CD4-positive, alpha-beta memory T cell (primary cell): ENCODE results near the gene NPFF. TPM values are rescaled to one million over a fixed set of nuclear protein-coding genes. Genes with fewer than 3 reads are reported as not detected.

ENCODE experiments used
- CTCF ChIA-PET: fragments of 350-600 bp; sonication (Branson Sonifier 250); formaldehyde crosslinking; loops from one replicate; lab custom pipeline; 2021; ENCODE audit warnings: inconsistent platforms; ENCODE audit not compliant: partially characterized antibody; lab: Charles Lee
- POLR2A ChIA-PET: fragments of 350-600 bp; sonication (Branson Sonifier 250); formaldehyde crosslinking; loops from one replicate; lab custom pipeline; 2021; ENCODE audit not compliant: partially characterized antibody; lab: Charles Lee
- DNase-seq, 5 donors: peaks; one replicate each; pipeline versions ENCODE4 v3.0.0 to v3.0.0-alpha.2; 2020 to 2022; ENCODE audit warnings: mixed read lengths in 1 of 5
- H3K27ac ChIP-seq: one replicate; pipeline ENCODE4 v1.7.0; 2013; ENCODE audit warnings: low read depth, low read length
- H3K27me3 ChIP-seq: 2 replicates; pipeline ENCODE4 v1.7.0; 2013; ENCODE audit warnings: mild to moderate bottlenecking, low read length, moderate library complexity; ENCODE audit not compliant: insufficient read depth
- H3K36me3 ChIP-seq: 2 replicates; pipeline ENCODE4 v1.7.0; 2013; ENCODE audit warnings: mild to moderate bottlenecking, low read length, moderate library complexity; ENCODE audit not compliant: insufficient read depth
- H3K4me1 ChIP-seq: 2 replicates; pipeline ENCODE4 v1.7.0; 2013; ENCODE audit warnings: mild to moderate bottlenecking, low read length, moderate library complexity; ENCODE audit not compliant: insufficient read depth
- H3K4me3 ChIP-seq, 2 donors: one replicate each; pipeline ENCODE4 v1.7.0; 2013; ENCODE audit warnings: low read length in 2 of 2, mild to moderate bottlenecking in 1 of 2
- H3K9me3 ChIP-seq, 2 donors: one replicate each; pipeline ENCODE4 v1.7.0; 2013; ENCODE audit warnings: low read length in 2 of 2, control low read depth in 1 of 2; ENCODE audit not compliant: control insufficient read depth in 1 of 2
- H3K27ac Mint-ChIP-seq, 7 donors: one replicate each; pipeline ENCODE4 v1.8.0; 2020 to 2021; ENCODE audit warnings: mixed read lengths in 7 of 7, mild to moderate bottlenecking in 6 of 7, inconsistent platforms in 3 of 7, moderate library complexity in 3 of 7
- H3K27me3 Mint-ChIP-seq, 2 donors: one replicate each; pipeline ENCODE4 v1.8.0; 2020 to 2021; ENCODE audit warnings: mixed read lengths in 2 of 2
- H3K36me3 Mint-ChIP-seq, 2 donors: one replicate each; pipeline ENCODE4 v1.8.0; 2020 to 2021; ENCODE audit warnings: mixed read lengths in 2 of 2, inconsistent platforms in 1 of 2, mild to moderate bottlenecking in 1 of 2
- H3K4me1 Mint-ChIP-seq, 4 donors: one replicate each; pipeline ENCODE4 v1.8.0; 2020 to 2021; ENCODE audit warnings: mixed read lengths in 4 of 4, mild to moderate bottlenecking in 1 of 4
- H3K4me3 Mint-ChIP-seq, 8 donors: one replicate each; pipeline ENCODE4 v1.8.0; 2020 to 2021; ENCODE audit warnings: mixed read lengths in 8 of 8, mild to moderate bottlenecking in 7 of 8, moderate library complexity in 6 of 8, inconsistent platforms in 3 of 8
- H3K9me3 Mint-ChIP-seq, 8 donors: one replicate each; pipeline ENCODE4 v1.8.0; 2020 to 2021; ENCODE audit warnings: mixed read lengths in 8 of 8, mild to moderate bottlenecking in 5 of 8, inconsistent platforms in 3 of 8, moderate library complexity in 1 of 8
- intact Hi-C: fragments of 100-400 bp; cut with micrococcal nuclease; formaldehyde crosslinking; loops from one replicate; pipeline ENCODE4 v1.15.1; 2023
- polyA plus RNA-seq, 2 donors: library from polyadenylated mRNA; unstranded; fragments of 300-500 nt; fragmentation: Illumina TruSeq; gene quantifications; one replicate each; pipeline ENCODE4 v1.2.3, GENCODE V29; 2021
- total RNA-seq, 2 experiments: library from RNA; stranded (reverse); gene quantifications; one replicate each; pipeline ENCODE4 v1.2.3, GENCODE V29; 2021

NPFF gene
- total and polyA plus RNA-seq, 4 experiments from 2014 or later = not detected

DNA sequence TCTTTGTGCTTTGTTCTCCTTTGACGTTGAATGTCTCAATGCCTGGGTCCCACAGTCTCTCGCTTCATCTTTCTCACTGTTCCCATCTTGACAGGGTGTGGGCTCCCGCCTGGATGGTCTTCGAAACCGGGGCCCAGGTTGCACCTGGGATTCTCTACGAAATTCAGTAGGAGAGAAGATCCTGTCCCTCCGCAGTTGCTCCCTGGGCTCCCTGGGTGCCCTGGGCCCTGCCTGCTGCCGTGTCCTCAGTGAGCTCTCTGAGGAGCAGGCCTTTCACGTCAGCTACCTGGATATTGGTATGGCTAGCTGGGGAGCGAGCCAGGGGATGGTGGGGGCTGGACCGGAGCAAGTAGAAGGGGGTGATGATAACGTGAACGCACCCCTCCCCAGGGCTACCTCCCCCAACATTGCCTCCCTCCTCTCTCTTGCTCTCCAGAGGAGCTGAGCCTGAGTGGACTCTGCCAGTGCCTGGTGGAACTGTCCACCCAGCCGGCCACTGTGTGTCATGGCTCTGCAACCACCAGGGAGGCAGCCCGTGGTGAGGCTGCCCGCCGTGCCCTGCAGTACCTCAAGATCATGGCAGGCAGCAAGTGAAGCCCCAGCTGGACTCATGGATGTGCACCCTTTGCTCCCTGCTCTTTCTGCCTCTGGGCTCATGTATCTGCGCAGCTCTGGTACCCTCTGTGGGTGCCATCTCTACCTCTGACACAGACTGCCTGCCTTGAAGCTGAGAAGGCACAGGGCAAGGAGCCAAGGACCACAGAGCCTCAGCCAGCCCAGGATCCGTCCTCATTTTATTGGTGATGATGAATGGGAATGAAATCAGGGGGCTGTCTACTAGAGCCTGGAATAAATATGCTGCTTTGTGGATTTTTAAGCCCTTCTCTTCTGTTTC lies 1.5 kb downstream of the NPFF start:
- H3K27ac ChIP-seq = no peak overlapping the region
- intact Hi-C loops = no loop called here
- POLR2A ChIA-PET = no interaction called here

DNA sequence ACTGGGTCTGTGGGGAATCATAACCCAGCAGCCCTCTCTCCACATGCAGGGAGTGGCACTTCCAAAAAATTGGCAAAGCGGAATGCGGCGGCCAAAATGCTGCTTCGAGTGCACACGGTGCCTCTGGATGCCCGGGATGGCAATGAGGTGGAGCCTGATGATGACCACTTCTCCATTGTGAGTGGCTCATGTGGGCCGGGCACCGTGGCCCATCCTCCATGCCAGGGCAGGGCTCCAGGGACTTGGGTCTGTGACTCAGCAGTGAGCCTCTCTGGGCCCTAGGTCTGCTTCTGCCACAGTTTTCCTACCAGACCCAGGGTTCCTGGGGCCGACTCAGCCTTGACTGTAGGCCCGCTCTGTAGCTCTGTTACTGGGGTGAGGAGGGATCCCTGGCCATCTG lies 2.2 kb downstream of the NPFF start:
- H3K27ac Mint-ChIP-seq = peak overlapping the region in 2 of 7 donors; percentile 6 to 63
- CTCF ChIA-PET = interaction anchor here (1.5 to 2.9 kb wide), 3 partner anchors 31 to 181 kb away, joined by 4 to 13 read pairs (median 4); no protein-coding TSS in a partner anchor
- H3K9me3 ChIP-seq = no peaks in the 10 kb centered on the region
- no peak for DNase-seq
- H3K27me3 Mint-ChIP-seq = no peaks in the 10 kb centered on the region
- H3K9me3 Mint-ChIP-seq = peaks cover 0 to 4% (median 0%) of the 10 kb centered on the region in 8 donors
- H3K36me3 Mint-ChIP-seq = peaks cover 3 to 31% of the 10 kb centered on the region in 2 donors
- peaks cover 25% of the 10 kb centered on the region for H3K4me1 ChIP-seq
- H3K4me3 ChIP-seq = no peak overlapping the region
- H3K36me3 ChIP-seq = no peaks in the 10 kb centered on the region
- no peaks in the 10 kb centered on the region for H3K27me3 ChIP-seq
- no peak overlapping the region for H3K27ac ChIP-seq
- intact Hi-C loops = no loop called here
- no peak overlapping the region for H3K4me3 Mint-ChIP-seq
- peaks cover 9 to 34% (median 22%) of the 10 kb centered on the region in 4 donors for H3K4me1 Mint-ChIP-seq
- POLR2A ChIA-PET = interaction anchor here (1.3 kb wide), 1 partner anchor 11 kb away, joined by 4 read pairs; no protein-coding TSS in a partner anchor

More for the DNA sequence above, 1.5 kb downstream of the NPFF start:
- Mint-ChIP-seq H3K27ac (peak overlapping the region in 1 of 7 donors; percentile 64), H3K4me3 (no peak overlapping the region), H3K4me1 (peaks cover 8 to 32% (median 18%) of the 10 kb centered on the region in 4 donors), H3K27me3 (no peaks in the 10 kb centered on the region), H3K9me3 (peaks cover 0 to 4% (median 0%) of the 10 kb centered on the region in 8 donors), H3K36me3 (peaks cover 3 to 30% of the 10 kb centered on the region in 2 donors)
- no peak for DNase-seq
- peaks cover 21% of the 10 kb centered on the region for H3K4me1 ChIP-seq
- no peaks in the 10 kb centered on the region for H3K9me3 ChIP-seq
- H3K4me3 ChIP-seq = no peak overlapping the region
- H3K36me3 ChIP-seq = no peaks in the 10 kb centered on the region
- no peaks in the 10 kb centered on the region for H3K27me3 ChIP-seq
- CTCF ChIA-PET = interaction anchor here (1.0 to 2.9 kb wide), 3 partner anchors 124 to 182 kb away, joined by 3 to 13 read pairs (median 4); no protein-coding TSS in a partner anchor

DNA sequence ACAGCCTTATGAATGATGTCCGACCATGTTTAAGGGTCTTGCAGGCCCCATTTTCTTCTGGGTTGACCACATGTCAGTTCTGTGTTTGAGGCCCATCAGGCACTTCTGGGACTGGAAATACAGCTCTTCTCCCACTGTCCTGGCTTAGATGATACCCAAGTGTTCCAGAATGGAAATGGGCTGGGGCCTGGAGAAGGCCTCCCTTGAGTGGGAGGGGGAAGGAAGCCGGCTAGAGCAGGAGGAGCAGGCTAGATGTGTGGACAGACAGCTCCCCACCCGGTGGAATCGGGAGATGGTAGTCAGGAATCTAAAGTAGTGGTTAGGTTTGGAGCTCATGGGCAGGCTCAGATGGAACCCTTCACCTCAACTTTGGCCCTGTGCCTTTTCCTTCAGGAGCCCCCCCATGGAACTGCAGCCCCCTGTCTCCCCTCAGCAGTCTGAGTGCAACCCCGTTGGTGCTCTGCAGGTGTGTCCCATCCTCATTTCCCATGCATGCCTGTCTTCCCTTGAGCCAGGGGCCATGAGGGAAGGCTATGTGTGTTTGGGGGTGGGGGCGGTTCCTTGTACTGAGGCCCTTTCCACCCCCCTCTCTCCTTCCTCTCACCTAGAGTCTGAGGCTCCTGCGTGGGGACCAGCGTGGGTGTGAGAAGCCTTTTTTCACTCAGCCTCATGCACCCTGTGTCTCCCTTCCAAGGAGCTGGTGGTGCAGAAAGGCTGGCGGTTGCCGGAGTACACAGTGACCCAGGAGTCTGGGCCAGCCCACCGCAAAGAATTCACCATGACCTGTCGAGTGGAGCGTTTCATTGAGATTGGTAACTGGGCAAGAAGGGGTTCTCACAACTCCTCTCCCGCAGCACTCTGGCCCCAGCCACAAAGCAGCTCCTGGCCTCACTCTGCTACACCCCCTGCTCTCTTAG lies 3.0 kb downstream of the NPFF start:
- Histone ChIP-seq H3K27ac (no peak overlapping the region), H3K9me3 (no peaks in the 10 kb centered on the region), H3K27me3 (no peaks in the 10 kb centered on the region), H3K4me1 (peaks cover 30% of the 10 kb centered on the region), H3K4me3 (no peak overlapping the region), H3K36me3 (no peaks in the 10 kb centered on the region)
- no peak overlapping the region for H3K4me3 Mint-ChIP-seq
- peaks cover 0 to 4% (median 0%) of the 10 kb centered on the region in 8 donors for H3K9me3 Mint-ChIP-seq
- POLR2A ChIA-PET = interaction anchor here (1.3 kb wide), 1 partner anchor 11 kb away, joined by 4 read pairs; no protein-coding TSS in a partner anchor
- H3K27me3 Mint-ChIP-seq = no peaks in the 10 kb centered on the region
- CTCF ChIA-PET = interaction anchor here (1.2 to 2.9 kb wide), 6 partner anchors 8 to 183 kb away, joined by 3 to 13 read pairs (median 4); partner anchors contain the start of gene AAAS
- peak overlapping the region in 3 of 7 donors; percentile 29 to 59 (median 46) for H3K27ac Mint-ChIP-seq
- H3K36me3 Mint-ChIP-seq = peaks cover 3 to 31% of the 10 kb centered on the region in 2 donors
- peaks cover 12 to 40% (median 28%) of the 10 kb centered on the region in 4 donors for H3K4me1 Mint-ChIP-seq
- intact Hi-C loops = no loop called here
- DNase-seq = no peak

DNA sequence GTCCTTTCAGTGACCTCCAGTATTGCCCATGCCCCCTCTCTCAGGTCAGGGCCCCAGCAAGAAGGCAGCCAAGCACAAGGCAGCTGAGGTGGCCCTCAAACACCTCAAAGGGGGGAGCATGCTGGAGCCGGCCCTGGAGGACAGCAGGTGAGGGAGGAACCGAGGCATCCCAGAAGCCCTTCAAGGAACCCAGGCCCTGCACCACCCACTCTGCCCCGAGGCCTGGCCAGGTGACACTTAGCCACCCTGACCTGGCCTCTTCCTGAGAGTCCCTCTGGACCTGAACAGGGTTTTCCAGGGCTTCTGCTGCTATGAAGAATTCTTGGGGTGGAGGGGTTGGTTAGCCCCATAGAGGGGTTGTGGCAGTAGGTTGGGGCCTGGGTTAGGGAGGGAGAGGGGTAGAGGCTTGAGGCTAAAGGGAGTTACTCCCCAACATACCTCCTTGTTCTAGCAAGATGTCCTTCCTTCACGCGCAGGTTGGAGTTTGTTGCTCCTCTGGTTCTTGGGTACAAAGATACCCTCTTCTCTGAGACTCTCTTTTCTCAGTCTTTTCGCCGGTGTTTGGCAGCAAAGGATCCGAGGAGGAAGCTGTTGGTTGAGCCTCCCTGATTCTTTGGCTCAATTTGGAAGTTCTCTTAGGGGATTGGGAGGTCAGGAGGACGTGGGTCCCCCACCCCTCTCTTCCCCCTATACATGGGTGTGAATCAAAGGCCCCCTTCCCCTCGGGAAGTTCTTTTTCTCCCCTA lies 4.1 kb downstream of the NPFF start:
- Mint-ChIP-seq H3K36me3 (peaks cover 3 to 31% of the 10 kb centered on the region in 2 donors), H3K4me3 (peak overlapping the region in 2 of 8 donors; percentile 40 to 61), H3K9me3 (peaks cover 0 to 4% (median 0%) of the 10 kb centered on the region in 8 donors), H3K27me3 (no peaks in the 10 kb centered on the region), H3K4me1 (peaks cover 17 to 45% (median 29%) of the 10 kb centered on the region in 4 donors), H3K27ac (peak overlapping the region in 5 of 7 donors; percentile 9 to 68 (median 31))
- ChIA-PET CTCF (interaction anchor here (1.2 to 2.9 kb wide), 5 partner anchors 9 to 182 kb away, joined by 3 to 13 read pairs (median 3); partner anchors contain the start of gene AAAS), POLR2A (interaction anchor here (6.2 to 7.2 kb wide), 2 partner anchors 62 to 181 kb away, joined by 54 to 75 read pairs; partner anchors contain the start of genes AAAS and PRR13)
- Histone ChIP-seq H3K36me3 (no peaks in the 10 kb centered on the region), H3K27me3 (no peaks in the 10 kb centered on the region), H3K9me3 (no peaks in the 10 kb centered on the region), H3K4me1 (peaks cover 30% of the 10 kb centered on the region), H3K4me3 (no peak overlapping the region), H3K27ac (no peak overlapping the region)
- DNase-seq = no peak
- intact Hi-C loops = no loop called here

DNA sequence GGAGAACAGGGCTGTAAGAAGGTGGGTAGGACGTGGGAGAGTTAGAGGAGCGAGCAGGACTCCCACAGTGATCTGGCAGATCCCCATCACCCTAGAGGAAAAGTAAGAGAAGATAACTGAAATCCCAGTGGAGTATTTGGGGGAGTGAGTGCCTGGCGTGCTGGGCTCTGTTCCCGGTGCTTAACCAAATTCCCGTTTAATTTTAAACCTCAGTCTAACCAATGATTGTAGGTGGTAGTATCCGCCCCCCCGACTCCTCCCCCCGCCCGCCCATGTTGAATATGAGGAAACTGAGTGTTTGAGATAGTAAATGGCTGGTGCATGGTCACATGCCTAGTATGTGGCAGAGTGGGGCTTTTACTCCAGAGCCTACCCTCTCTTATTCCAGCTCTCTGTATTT lies 5.0 kb downstream of the NPFF start:
- CTCF ChIA-PET = interaction anchor here (2.1 kb wide), 1 partner anchor 8 kb away, joined by 10 read pairs; no protein-coding TSS in a partner anchor
- intact Hi-C loops = no loop called here
- H3K4me1 Mint-ChIP-seq = peaks cover 17 to 52% (median 35%) of the 10 kb centered on the region in 4 donors

More for the DNA sequence above, 5.0 kb downstream of the NPFF start:
- DNase-seq = no peak
- H3K4me3 ChIP-seq = no peak overlapping the region
- Mint-ChIP-seq H3K9me3 (peaks cover 0 to 4% (median 0%) of the 10 kb centered on the region in 8 donors), H3K27ac (peak overlapping the region in 6 of 7 donors; percentile 36 to 100 (median 98)), H3K4me3 (peak overlapping the region in 5 of 8 donors; percentile 16 to 96 (median 92)), H3K27me3 (no peaks in the 10 kb centered on the region), H3K36me3 (peaks cover 3 to 30% of the 10 kb centered on the region in 2 donors)
- peaks cover 38% of the 10 kb centered on the region for H3K4me1 ChIP-seq
- peak overlapping the region; percentile 98 for H3K27ac ChIP-seq
- POLR2A ChIA-PET = interaction anchor here (3.6 to 7.2 kb wide), 3 partner anchors 61 to 282 kb away, joined by 19 to 75 read pairs (median 54); partner anchors contain the start of genes AAAS and PRR13
- H3K27me3 ChIP-seq = no peaks in the 10 kb centered on the region
- no peaks in the 10 kb centered on the region for H3K36me3 ChIP-seq
- no peaks in the 10 kb centered on the region for H3K9me3 ChIP-seq
